Activated T-cell treated with anti-CD3 and anti-CD28 coated beads for 1 hour (primary cell): Measurements from ENCODE around the gene HMG20A.

Source experiments
- DNase-seq: peaks from one replicate; pipeline ENCODE4 v3.0.0-alpha.2; 2020; ENCODE audit warnings: low read depth

Gene HMG20A

DNA sequence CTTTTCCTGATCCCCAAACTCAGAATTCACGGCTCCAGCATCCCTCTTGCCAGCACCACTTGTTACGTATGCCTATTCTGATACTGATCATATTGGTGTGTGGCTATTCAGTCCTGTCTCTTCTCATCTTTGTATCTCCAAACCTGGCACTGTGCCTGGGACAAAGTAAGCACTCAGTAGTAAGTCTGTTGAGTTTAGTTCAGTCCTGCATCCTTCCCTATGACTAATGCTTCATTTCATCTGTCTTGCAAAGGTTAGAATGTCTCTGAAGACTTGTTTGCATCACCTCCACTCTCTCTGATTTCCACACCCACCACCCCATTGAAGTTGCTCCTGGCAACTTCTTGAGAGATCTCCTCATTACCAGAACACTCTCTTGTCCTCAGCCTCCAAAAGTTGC, 80.3 kb downstream of the HMG20A start:
- DNase-seq, result no peak

DNA sequence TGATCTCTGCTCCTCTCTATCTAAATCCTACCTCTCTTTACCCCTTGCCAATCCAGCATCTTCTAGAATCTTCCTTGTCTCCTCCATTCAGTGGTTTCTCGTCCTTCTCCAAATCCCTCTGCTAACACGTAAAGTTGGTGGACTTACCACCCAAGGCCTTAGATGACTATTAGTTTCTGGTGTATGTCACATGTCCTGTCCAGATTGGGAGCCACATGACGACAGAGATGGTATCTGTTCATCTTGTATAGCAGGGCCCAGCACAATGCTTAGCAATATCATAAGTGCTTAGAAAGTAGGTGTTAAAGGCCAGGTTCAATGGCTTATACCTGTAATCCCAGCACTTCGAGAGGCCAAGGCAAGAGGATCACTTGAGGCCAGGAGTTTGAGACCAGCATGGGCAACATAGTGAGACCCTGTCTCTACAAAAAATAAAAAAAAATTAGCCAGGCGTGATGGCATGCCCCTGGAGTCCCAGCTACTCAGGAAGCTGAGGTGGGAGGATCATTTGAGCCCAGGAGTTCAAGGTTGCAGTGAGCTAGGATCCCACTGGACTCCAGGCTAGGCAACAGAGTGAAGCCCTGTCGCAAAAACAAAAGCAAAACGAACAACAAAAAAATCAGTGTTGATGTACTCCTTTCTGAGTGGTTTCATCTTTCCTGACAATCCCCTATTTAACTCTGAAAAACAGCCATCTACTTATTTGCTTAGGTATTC, 81.8 kb downstream of the HMG20A start:
- no peak for DNase-seq

DNA sequence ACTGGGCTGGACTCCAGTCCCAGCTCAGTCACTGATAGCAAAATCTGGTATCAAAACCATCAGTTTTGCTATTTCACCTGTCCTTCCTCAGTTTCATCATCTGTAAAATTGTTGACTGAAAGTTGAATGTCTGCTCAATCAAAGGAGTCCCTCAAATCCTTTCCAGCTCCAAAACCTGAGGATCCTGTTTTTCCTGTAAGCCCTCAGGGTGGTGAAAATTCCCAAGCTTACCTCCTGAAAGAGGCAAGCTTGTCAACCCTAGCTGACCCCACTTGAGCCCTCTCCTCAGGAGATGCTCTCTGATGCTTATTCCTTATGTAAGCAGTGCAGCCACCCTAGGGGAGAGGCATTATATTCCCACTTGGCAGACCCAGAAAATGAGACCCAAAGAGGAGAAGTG, 82.6 kb downstream of the HMG20A start:
- no peak for DNase-seq

- DNase-seq, result no peak
These were observed 83.1 kb downstream of the HMG20A start for GRCh38 chr15:77503764-77504163.

DNA sequence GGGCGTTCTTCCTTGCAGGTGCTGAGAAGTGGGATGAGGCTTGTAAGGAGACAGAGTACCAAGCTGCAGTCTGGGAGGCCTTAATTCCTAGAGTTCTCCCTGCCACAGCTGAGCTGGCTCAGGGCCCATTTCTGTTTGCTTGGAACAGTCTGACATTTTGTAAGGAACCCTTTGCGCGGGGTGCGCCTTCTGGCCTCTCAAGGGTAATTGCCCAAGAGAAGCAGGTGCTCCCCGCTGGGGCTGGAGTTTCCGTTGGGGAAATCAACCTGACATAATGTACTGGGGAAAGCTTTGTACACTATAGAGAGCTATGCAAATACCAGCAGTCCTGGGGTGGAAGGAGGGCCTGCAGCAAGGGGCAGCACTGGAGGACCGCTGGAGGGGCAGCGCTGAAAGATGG, 83.6 kb downstream of the HMG20A start:
- no peak for DNase-seq

- no peak for DNase-seq
These were observed 84.2 kb downstream of the HMG20A start for GRCh38 chr15:77504871-77505270.

DNA sequence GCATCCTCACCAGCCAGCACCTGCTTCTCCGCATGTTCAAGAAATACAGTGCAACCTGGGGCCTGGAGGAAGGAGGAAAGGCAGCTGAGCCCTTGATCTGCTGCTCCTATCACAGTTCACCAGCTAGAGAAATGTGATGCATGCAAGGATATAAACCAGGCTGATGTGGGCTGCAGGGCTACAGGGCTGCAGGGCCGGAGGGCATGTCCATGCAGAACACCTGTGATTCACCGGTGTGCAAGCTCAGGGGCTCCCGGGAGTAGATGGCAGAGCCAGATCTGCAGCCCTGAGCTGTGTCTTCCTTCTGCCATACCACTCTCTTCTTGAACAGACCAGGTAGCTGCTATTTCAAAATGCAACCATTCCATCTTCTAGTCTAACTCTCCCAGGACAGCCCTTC, 84.9 kb downstream of the HMG20A start:
- no peak for DNase-seq

DNA sequence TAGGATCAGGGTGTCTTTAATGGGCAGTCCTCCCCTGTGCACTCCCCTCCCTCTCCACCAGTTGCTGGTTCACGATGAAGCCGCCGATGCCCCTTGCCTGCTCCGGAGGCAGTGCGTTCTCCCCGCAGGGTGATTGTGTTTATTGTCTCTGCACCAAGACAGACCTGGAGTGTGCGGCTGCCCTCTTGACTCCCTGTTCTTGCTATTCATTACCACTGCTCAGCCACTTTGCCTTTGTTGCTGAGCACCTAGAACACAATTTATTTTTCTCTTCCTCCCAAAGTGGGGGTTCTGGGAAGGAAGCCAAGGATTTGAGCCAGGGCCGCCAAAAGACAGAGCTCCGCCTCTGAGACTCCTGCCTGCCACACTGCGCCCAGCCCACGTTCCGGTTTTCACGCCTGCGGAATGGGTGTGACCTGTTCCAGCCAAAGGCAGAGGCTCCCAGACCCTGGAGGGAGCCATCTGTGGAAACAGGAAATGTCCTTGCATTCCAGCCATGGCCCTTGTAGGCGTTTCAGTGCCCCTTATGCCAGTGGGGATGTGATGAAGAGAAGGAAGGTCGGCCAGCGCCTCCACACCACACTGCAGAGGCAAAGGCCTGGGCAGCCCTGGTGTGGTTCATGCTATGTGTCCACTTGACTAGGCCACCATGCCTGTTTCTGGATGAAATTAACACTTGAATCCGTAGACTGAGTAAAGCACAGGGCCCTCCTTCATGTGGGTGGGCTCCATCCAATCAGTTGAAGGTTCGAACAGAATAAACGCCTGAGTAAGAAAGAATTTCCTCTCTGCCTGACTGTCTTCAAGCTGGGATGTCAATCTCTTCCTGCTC, 85.8 kb downstream of the HMG20A start:
- no peak for DNase-seq

DNA sequence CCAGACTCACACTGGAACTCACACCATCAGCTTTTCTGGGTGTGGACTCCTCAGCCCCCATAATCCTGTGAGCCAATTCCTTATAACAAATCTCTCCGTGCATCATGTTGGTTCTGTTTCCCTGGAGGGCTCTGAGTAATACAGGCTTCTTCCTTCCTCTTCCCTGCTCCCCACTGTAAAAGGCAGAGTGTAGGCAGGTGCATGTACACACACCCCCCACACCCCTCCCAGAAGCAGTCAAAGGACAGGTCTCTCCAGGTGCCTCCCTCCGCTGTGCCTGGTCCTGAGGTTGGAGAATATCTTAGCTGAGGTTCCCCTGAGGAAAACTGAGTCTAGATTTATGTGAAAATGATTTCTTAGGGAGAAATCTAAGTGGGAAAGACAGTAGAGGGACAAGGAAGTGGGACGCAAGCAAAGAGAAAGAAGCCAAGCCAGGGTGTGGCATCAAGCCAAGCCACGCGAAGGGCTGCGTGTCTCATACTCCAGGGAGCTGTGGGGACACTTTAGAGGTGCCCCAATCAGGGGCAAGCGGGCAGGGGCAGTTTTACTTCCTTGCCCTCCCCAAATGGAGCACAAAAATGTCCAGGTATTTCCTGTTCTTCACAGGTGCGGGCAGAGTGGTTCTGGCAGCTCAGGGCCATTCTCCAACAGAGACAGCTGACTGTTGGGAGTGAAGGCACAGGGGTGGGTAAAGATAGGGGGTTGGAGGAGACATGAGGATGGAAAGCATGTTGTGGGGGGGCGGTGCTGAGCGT, 86.6 kb downstream of the HMG20A start:
- DNase-seq, result no peak

DNA sequence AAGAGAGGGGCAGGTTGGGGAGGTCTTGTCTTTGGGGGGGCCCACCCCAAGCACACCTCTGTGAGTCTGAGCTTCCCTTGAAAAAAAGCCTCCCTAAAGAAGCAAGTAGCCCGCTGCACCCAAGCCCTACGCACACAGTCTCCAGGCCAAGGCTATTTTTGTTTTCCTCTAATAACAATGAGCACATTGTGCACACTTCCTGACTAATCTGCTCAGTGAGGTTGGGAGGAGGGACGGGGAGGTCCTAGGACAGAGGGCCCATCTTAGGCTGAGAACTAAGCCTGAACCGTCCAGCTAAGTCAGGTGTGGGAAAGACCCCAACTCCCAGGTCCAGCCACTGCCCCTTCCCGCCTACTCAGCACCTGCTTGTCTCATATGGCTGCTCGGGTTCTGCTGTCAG, 87.2 kb downstream of the HMG20A start:
- DNase-seq, result no peak

- no peak for DNase-seq
These were observed 88.0 kb downstream of the HMG20A start for GRCh38 chr15:77508541-77509243.

- no peak for DNase-seq
These were observed 89.7 kb downstream of the HMG20A start for GRCh38 chr15:77510066-77511057.

DNA sequence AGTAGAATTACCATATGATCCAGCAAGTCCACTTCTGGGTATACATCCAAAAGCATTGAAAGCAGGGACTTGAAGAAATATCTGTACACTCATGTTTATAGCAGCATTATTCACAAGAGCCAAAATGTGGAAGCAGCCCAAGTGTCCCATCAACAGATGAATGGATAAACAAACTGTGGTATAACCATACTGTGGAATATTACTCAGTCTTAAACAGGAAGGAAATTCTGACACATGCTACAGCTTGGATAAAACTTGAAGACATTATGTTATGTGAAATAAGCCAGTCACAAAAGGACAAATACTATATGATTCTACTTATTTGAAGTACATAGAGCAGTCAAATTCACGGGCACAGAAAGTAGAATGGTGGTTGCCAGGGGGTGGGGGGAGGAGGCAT, 91.2 kb downstream of the HMG20A start:
- DNase-seq, result no peak

DNA sequence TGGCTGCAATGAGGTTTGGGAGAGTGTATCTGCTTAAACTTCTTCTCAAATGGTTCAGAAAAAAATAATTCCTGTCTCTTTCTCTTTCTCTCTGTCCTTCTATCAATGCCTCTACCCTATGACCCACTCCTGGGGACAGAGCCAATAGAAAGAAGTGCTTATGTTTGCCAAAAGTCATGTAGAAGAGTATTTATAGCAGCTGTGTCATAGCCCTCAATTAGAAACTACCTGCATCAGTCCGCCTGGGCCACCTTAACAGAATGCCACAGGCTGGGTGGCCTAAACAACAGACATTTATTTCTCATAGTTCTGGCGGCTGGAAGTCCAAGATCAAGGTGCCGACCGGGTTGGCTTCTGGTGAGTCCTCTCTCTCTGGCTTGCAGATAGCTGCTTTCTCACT, 92.5 kb downstream of the HMG20A start:
- no peak for DNase-seq

DNA sequence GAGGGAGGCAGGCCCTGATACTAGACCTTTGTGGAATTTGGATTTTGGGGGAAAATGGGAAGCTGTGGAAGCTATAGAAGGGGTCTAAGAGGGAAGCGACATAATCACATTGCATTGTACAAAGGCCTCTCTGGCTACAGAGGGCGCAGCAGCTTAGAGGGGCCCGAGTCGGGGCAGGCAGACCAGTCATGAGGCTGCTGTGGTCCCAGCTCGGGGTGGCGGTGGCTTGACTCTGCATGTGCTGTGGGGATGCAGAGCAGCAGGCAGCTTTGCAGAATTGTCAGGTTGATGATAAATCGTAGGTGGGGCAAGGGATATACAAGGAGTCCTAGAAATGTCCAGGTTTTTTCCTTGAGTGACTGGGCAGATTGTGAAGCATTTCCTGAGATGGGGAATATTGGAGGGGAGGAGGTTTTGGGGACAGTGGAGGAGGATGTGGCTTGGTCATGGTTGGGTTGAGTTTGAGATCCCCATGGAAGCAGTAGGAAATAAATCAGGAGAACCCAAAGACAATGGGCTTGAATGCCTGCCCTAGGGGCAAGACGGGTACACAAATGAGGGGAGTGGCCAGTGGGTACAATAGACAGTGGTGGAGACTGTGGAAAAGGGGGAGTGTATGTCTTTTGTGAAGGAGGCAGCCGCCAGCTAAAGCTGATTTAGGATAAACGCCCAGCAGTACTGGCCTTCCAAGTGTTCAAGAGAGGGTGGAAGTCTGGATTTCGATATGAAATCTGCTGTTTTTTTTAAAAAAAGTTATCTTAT, 94.1 kb downstream of the HMG20A start:
- no peak for DNase-seq

- no peak for DNase-seq
These were observed 94.9 kb downstream of the HMG20A start for GRCh38 chr15:77515613-77516012.

DNA sequence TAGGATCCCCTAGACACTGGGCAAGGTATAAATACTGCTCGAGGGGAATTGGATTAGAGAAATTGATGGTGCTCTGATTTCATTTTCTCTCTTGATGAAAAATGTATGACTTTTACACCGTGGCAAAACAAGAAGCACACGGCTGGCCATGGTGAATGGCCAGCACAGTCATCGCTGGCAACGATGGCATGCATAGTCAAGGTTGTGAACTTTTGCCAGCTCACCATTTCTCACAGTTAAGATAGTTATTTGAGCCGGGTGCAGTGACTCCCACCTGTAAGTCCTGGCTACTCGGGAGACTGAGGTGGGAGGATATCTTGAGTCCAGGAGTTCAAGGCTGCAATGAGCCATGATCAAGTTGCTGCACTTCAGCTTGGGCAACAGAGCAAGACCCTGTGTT, 95.4 kb downstream of the HMG20A start:
- no peak for DNase-seq

DNA sequence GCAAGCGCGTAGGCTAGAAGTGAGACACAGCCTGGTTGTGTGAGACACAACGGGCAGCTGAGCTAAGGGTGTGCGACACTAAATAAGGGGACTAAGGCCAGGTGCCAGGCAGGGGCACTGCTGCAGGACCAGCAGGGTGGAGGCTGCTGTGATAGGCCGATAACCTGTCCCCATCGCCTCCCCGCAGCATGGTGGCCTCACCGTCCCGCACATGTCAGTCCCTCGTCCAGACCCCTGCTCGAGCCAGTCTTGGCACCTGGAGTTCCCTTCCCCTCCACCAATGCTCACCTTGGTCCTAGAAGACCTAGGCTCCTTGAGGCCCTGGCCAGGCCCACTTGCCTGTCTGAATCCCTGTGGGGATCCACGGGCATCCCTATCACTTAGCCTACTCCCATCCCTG, 96.1 kb downstream of the HMG20A start:
- DNase-seq, result no peak

DNA sequence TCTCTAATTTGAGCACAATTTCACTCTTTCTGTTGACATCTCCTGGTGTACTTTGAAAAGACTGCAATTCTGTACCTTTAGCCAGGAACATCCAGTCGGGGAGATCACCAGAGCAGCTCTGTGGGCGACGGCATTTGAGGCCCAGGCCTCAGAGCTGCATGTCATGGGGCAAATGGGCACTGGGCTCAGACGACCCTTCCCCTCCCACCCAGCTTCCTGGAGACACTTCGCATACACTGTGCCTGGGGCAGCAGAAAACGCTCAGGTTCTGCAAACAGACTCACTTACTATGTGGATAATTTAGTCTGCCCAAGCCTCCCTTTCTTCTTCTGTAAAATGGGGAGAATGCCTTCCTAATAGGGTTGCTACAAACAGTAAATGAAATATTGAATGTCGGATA, 96.9 kb downstream of the HMG20A start:
- DNase-seq, result no peak

GRCh38 chr15:77518458-77518857, 97.8 kb downstream of the HMG20A start:
- DNase-seq, result no peak
